ENCODE data around the gene TECPR2. TPM values are rescaled to one million over a fixed set of nuclear protein-coding genes. Genes with fewer than 3 reads are reported as not detected.

Gene TECPR2
- total RNA-seq, 1 donor from 2014 or later = 21.4 TPM

DNA sequence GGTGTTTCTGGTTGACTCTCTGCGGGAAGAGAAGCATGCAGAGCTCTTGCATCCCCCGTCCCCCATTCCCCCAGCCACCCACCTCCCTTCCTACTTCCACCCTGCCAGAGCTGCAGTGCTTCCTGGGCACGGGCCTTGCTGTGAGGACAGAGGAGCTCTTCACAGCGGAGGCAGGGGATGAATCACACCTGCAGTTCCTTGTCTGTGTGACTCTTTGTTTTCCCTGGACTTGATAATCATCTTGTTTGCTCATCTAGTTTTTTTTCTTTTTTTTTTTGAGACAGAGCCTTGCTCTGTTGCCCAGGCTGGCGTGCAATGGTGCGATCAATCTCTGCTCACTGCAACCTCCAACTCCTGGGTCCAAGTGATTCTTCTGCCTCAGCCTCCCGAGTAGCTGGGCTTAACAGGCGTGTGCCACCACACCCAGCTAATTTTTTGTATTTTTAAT is 119.1 kb downstream of the TECPR2 start:
- no peak overlapping the region for H3K4me3 ChIP-seq
- ATAC-seq (no peak), DNase-seq (peak; percentile 48)
- intact Hi-C loops (cut with DNase I) = no loop called here
- no peaks in the 10 kb centered on the region for H3K27me3 ChIP-seq
- no peaks in the 10 kb centered on the region for H3K36me3 ChIP-seq
- H3K27ac ChIP-seq = no peak overlapping the region
- no peaks in the 10 kb centered on the region for H3K9me3 ChIP-seq
- TF ChIP-seq, protein P1, sequence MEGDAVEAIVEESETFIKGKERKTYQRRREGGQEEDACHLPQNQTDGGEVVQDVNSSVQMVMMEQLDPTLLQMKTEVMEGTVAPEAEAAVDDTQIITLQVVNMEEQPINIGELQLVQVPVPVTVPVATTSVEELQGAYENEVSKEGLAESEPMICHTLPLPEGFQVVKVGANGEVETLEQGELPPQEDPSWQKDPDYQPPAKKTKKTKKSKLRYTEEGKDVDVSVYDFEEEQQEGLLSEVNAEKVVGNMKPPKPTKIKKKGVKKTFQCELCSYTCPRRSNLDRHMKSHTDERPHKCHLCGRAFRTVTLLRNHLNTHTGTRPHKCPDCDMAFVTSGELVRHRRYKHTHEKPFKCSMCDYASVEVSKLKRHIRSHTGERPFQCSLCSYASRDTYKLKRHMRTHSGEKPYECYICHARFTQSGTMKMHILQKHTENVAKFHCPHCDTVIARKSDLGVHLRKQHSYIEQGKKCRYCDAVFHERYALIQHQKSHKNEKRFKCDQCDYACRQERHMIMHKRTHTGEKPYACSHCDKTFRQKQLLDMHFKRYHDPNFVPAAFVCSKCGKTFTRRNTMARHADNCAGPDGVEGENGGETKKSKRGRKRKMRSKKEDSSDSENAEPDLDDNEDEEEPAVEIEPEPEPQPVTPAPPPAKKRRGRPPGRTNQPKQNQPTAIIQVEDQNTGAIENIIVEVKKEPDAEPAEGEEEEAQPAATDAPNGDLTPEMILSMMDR (IDR thresholded peaks at IDR 0.05) = no peak
- peaks cover 6% of the 10 kb centered on the region for H3K4me1 ChIP-seq

DNA sequence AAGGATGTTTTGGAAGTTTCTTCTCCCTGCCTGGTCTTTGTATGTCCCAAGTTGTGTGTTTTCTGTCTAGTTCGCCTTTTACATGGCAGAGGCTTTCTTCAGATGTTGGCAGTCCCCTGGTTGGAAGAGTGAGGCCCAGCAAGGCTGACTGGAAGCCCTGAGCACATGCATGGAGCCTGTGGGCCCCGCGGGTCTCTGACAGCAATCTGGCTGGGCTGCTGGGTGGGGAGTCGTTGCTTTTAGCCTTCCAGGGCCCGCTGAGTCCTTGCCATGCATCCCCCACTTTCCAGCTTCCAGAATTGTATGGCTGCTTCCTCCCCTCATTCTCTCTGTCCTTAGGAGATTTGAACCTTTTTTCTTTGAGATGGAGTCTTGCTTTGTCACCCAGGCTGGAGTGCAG is 121.6 kb downstream of the TECPR2 start:
- TF ChIP-seq, protein P1 (IDR thresholded peaks at IDR 0.05) = no peak
- intact Hi-C loops (cut with DNase I) = no loop called here
- no peak overlapping the region for H3K4me3 ChIP-seq
- DNase-seq (peak; percentile 13), ATAC-seq (no peak)
- no peaks in the 10 kb centered on the region for H3K27me3 ChIP-seq
- no peaks in the 10 kb centered on the region for H3K36me3 ChIP-seq
- no peaks in the 10 kb centered on the region for H3K9me3 ChIP-seq
- H3K27ac ChIP-seq = no peak overlapping the region
- peaks cover 6% of the 10 kb centered on the region for H3K4me1 ChIP-seq

DNA sequence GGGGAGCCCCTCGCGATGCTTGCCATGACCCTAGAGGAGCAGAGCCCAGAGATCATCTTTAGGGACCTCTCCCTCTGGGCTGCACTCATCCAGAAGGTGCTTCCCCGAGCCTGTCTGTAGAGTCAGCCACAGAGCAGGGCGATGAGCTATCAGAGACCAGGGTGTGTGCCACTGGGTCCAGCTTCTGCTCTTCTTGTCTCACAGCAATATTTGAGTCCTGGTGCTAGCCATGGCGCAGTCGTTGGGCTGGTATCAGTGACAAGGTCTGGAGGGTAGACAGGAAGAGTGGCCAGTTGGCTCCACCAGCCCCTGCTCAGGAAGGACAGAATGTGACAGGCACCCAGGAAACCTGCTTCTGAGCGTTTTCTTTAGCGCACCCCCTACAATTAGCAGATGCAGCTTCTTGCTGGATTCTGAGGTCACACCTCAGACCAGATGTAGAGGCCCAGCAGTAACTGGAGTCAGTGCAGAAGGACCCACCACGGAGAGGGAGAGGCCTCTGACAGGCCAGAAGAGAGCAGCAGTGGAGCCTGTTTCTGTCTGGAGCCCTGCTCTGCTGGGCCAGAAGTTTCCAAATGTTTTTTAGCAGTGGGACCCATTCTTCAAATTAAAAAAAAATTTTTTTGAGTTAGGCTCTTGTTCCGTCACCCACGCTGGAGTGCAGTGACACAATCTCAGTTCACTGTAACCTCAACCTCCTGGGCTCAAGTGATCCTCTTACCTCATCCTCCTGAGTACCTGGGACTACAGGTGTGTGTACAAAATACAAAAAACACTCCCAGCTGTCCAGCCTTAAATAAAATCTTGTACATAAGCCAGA is 123.2 kb downstream of the TECPR2 start:
- ATAC-seq (peak; percentile 41), DNase-seq (peak; percentile 54)
- no peak overlapping the region for H3K4me3 ChIP-seq
- H3K9me3 ChIP-seq = no peaks in the 10 kb centered on the region
- intact Hi-C loops (cut with DNase I) = no loop called here
- H3K27ac ChIP-seq = no peak overlapping the region
- no peaks in the 10 kb centered on the region for H3K36me3 ChIP-seq
- H3K27me3 ChIP-seq = no peaks in the 10 kb centered on the region
- H3K4me1 ChIP-seq = no peaks in the 10 kb centered on the region
- TF ChIP-seq, protein P1 (IDR thresholded peaks at IDR 0.05) = no peak

DNA sequence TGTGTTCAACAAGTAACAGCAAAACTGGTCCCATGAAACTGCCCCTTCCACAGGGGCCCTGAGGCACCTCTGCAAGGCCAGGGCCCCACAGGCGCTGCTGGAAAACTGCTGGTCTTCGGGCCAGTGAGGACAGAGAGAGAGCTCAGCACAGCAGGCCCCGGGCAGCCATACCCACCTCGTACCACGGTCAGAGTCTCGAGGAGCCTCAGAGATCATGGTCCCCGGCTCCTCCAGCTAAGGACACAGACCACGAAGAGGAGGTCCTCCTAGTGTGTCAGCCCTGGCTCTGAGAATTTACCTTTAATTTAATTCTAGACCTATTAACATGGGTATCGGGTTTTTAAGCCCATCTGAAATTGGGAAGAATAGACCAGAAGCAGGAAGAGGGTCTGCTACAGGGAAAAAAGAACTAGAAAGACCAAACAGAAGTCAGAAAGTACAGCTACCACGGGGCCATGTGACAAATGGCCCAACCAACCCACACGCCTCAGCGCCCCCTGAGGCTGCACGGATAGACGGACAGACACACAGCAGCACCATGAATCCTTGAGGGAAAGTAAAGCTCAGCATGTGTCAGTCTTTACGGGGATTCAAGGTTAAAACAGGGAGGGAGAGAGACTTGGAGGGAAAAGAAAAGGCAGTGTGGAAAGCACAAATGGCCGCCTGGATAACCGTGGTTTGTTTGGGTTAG is 123.9 kb downstream of the TECPR2 start:
- Histone ChIP-seq H3K4me3 (no peak overlapping the region), H3K27me3 (no peaks in the 10 kb centered on the region), H3K4me1 (no peaks in the 10 kb centered on the region), H3K9me3 (no peaks in the 10 kb centered on the region), H3K36me3 (no peaks in the 10 kb centered on the region), H3K27ac (no peak overlapping the region)
- intact Hi-C loops (cut with DNase I) = no loop called here
- TF ChIP-seq, protein P1 (IDR thresholded peaks at IDR 0.05) = no peak
- DNase-seq (peak; percentile 51), ATAC-seq (no peak)

DNA sequence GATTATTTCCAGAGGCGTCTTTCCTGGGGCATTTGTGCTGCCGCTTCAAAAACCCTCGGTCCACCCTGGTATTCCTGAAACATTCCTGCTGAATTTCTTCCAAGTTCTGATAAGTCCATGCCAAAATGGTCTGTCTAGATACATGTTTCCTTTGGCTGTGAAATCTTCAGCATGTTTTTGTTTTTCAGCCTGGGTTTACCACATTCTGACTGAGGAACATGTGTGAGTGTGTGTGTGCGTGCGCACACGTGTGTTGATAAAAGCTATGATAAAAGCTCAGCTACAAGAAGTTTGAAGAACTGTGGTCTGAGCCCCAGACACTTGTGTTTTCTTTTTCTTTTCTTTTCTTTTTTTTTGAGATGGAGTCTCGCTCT is 124.5 kb downstream of the TECPR2 start:
- DNase-seq (no peak), ATAC-seq (no peak)
- TF ChIP-seq, protein P1 (IDR thresholded peaks at IDR 0.05) = no peak
- no peaks in the 10 kb centered on the region for H3K27me3 ChIP-seq
- no peaks in the 10 kb centered on the region for H3K36me3 ChIP-seq
- no peak overlapping the region for H3K4me3 ChIP-seq
- H3K27ac ChIP-seq = no peak overlapping the region
- no peaks in the 10 kb centered on the region for H3K4me1 ChIP-seq
- intact Hi-C loops (cut with DNase I) = no loop called here
- H3K9me3 ChIP-seq = no peaks in the 10 kb centered on the region

Data from upper lobe of right lung (tissue), 1 donor.